Activated B cell treated with CpG ODN at 0.5 μM for 24 hours (primary cell): Measurements from ENCODE around the gene PLBD2. TPM values are rescaled to one million over a fixed set of nuclear protein-coding genes. Genes with fewer than 3 reads are reported as not detected.

ENCODE experiments used
- ATAC-seq: fragments of 200-7000 bp; cut with Tn5 transposase; one replicate; pipeline ENCODE4 v1.10.0; 2021; ENCODE audit warnings: low read depth, mild to moderate bottlenecking, moderate library complexity
- CTCF ChIA-PET: fragments of 350-600 bp; sonication (Branson Sonifier 250); formaldehyde crosslinking; loops from one replicate; lab custom pipeline; 2021; ENCODE audit warnings: antibody characterized with exemption; lab: Charles Lee
- POLR2A ChIA-PET: fragments of 350-600 bp; sonication (Branson Sonifier 250); formaldehyde crosslinking; loops from one replicate; lab custom pipeline; 2021; ENCODE audit warnings: antibody characterized with exemption; lab: Charles Lee
- DNase-seq: peaks from one replicate; pipeline ENCODE4 v3.0.0; 2022
- H3K27ac Mint-ChIP-seq: one replicate; pipeline ENCODE4 v1.8.0; 2020; ENCODE audit warnings: mixed read lengths
- H3K27me3 Mint-ChIP-seq: one replicate; pipeline ENCODE4 v1.8.0; 2021; ENCODE audit warnings: mixed read lengths
- H3K36me3 Mint-ChIP-seq: one replicate; pipeline ENCODE4 v1.8.0; 2021; ENCODE audit warnings: low read depth, mixed read lengths
- H3K4me1 Mint-ChIP-seq: one replicate; pipeline ENCODE4 v1.8.0; 2021; ENCODE audit warnings: mixed read lengths
- H3K4me3 Mint-ChIP-seq: one replicate; pipeline ENCODE4 v1.8.0; 2020; ENCODE audit warnings: mild to moderate bottlenecking, mixed read lengths
- H3K9me3 Mint-ChIP-seq: one replicate; pipeline ENCODE4 v1.8.0; 2020; ENCODE audit warnings: mixed read lengths
- intact Hi-C: fragments of 100-400 bp; cut with micrococcal nuclease; formaldehyde crosslinking; loops from one replicate; pipeline ENCODE4 v1.15.1; 2024
- total RNA-seq: library from RNA; stranded (reverse); gene quantifications from 2 replicates; pipeline ENCODE4 v1.2.3, GENCODE V29; 2022
- TF ChIP-seq, protein P1 (sequence below): fragments of 200-600 bp; IDR thresholded peaks from one replicate; pipeline ENCODE4 v1.8.0; 2022; ENCODE audit warnings: antibody characterized with exemption, mild to moderate bottlenecking

Gene PLBD2
- total RNA-seq, 1 donor from 2014 or later: 13.7 TPM

DNA sequence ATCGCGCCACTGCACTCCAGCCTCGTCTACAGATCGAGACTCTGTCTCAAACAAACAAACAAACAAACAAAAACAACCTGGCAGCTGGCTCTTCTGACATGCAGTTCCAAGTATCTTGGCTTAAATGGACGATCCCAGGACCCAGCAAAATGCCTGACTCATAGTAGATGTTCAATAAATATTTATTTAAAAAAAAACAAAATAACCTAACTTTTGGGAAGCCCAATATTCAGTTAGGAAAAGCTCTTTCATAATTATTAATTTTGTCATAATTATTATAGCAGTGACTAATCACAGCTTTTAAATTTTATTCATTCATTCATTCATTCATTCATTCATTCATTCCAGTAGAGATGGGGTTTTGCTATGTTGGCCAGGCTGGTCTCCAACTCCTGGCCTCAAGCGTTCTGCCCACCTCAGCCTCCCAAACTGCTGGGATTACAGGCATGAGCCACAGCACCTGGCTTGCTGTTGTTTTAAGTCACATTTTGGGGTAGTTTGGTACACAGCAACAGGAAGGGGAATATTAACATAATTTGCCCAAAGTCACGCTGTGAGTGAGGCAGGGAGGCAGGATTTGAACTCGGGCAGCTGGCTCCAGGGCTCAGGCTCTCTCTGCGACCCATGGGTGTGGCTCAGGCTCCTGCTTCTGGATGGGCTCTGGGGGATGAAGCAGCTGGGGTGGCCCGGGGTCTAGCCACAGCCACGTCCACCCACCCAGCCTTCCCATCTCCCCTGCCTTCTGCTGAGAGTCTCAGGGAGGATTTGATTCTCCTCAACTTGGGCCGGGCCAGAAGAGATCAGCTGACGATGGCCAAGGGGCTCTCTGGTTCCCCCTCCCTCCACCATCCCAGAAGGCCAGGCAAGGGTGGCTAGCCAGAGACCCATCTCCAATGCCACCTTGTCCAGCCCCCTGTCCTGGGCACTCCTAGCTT is 42.9 kb downstream of the PLBD2 start:
- intact Hi-C loops: no loop called here
- POLR2A ChIA-PET: interaction anchor here (0.7 kb wide), 1 partner anchor 345 kb away, joined by 3 read pairs; the partner anchor contains the start of gene DTX1

DNA sequence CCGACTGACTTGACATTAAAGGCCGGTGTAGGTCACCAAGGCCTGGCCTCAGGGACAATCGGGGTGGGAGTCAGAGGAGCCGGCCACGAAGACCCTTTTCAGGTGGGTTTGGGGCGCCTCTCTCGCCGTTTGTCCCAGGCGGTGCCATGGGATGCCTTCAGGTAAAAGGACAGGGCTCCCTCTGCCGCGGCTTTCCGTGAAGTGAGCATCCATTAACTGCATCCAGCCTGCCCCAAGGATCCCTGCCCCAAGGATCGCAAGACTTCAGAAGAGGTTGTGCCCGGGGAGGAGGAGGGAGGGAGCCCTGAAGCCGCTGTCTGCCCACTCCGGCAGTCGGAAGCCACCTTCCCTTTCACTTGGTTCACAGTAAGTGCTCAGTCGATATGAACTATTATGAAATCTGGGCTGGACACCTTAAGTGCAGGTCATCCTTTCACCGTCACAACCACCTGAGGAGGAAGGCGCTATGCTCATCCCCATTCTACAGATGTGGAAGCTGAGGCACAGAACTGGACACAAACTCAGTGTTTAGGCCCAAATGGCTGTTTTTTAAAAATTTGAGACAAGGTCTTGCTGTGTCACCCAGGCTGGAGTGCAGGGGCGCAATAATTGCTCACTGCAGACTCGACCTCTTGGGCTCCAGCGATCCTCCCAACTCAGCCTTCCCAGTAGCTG is 44.3 kb downstream of the PLBD2 start:
- DNase-seq: no peak
- CTCF ChIA-PET: no interaction called here

More for the DNA sequence above, 42.9 kb downstream of the PLBD2 start:
- Mint-ChIP-seq H3K36me3 (no peaks in the 10 kb centered on the region), H3K27ac (no peak overlapping the region), H3K27me3 (peaks cover 22% of the 10 kb centered on the region), H3K9me3 (no peaks in the 10 kb centered on the region), H3K4me3 (no peak overlapping the region), H3K4me1 (peaks cover 3% of the 10 kb centered on the region)
- TF ChIP-seq, protein P1, sequence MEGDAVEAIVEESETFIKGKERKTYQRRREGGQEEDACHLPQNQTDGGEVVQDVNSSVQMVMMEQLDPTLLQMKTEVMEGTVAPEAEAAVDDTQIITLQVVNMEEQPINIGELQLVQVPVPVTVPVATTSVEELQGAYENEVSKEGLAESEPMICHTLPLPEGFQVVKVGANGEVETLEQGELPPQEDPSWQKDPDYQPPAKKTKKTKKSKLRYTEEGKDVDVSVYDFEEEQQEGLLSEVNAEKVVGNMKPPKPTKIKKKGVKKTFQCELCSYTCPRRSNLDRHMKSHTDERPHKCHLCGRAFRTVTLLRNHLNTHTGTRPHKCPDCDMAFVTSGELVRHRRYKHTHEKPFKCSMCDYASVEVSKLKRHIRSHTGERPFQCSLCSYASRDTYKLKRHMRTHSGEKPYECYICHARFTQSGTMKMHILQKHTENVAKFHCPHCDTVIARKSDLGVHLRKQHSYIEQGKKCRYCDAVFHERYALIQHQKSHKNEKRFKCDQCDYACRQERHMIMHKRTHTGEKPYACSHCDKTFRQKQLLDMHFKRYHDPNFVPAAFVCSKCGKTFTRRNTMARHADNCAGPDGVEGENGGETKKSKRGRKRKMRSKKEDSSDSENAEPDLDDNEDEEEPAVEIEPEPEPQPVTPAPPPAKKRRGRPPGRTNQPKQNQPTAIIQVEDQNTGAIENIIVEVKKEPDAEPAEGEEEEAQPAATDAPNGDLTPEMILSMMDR: no peak
- no peak for DNase-seq
- CTCF ChIA-PET: no interaction called here
- no peak for ATAC-seq

DNA sequence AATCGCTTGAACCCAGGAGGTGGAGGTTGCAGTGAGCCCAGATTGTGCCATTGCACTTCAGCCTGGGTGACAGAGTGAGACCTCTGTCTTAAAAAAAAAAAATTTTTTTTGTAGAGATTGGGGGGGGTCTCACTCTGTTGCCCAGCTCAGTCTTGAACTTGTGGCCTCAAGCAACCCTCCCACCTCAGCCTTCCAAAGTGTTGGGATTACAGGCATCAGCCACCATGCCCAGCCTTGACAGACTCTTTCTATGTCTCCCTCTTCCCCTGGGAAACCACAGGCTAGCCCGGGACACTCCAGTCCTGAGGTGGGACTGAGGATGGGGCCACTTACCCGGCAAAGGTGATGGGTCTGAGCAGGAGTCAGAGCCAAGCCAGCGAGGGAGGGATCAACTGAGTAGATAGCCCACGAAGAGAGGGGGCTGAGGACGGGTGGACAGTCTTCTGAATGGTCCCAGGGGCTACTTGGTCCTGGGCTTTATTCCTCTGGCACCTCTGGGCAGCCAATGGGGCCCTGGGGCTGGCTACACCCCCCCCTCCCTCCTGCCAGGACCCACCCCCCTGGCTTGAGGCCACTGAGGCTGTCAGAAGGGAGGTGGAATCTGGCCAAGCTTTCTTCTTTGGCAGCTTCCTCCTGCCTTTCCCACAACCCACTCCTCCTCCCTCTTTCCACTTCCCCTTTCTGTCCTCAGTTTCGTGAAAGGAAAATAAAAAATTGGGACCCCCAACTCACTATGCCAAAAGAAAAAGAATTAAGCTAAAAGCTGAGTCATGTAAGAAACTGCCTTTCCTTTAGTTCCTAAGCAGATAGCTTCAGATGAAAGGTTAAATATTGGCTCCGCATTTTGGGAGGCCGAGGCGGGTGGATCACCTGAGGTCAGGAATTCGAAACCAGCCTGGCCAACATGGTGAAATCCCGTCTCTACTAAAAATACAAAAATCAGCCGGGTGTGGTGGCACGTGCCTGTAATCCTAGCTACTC is 45.3 kb downstream of the PLBD2 start, which contains the start of gene SDS:
Gene SDS (minus strand): TSS at position 453 of the 981 bp plus-strand sequence. CDS start 4,179 bp downstream, outside the sequence.
- Mint-ChIP-seq H3K36me3 (no peaks in the 10 kb centered on the region), H3K27me3 (peaks cover 19% of the 10 kb centered on the region), H3K4me1 (peaks cover 3% of the 10 kb centered on the region), H3K9me3 (no peaks in the 10 kb centered on the region), H3K4me3 (no peak within 1 kb of the TSS), H3K27ac (no peak within 1 kb of the TSS)
- POLR2A ChIA-PET: no interaction called here
- CTCF ChIA-PET: no interaction called here
- DNase-seq (no peak), ATAC-seq (no peak)
- TF ChIP-seq, protein P1: no peak
- intact Hi-C loops: no loop called here

More for the DNA sequence above, 44.3 kb downstream of the PLBD2 start:
- TF ChIP-seq, protein P1: no peak
- no peaks in the 10 kb centered on the region for H3K36me3 Mint-ChIP-seq
- no peak overlapping the region for H3K27ac Mint-ChIP-seq
- no peak overlapping the region for H3K4me3 Mint-ChIP-seq
- POLR2A ChIA-PET: no interaction called here
- peaks cover 3% of the 10 kb centered on the region for H3K4me1 Mint-ChIP-seq
- H3K27me3 Mint-ChIP-seq: peaks cover 19% of the 10 kb centered on the region
- intact Hi-C loops: no loop called here
- no peak for ATAC-seq
- no peaks in the 10 kb centered on the region for H3K9me3 Mint-ChIP-seq

GRCh38 chr12:113405694-113406093 is 47.3 kb downstream of the PLBD2 start:
- ChIA-PET CTCF (interaction anchor here (1.3 kb wide), 1 partner anchor 20 kb away, joined by 3 read pairs; no protein-coding TSS in a partner anchor), POLR2A (no interaction called here)
- TF ChIP-seq, protein P1: no peak
- Mint-ChIP-seq H3K27ac (no peak overlapping the region), H3K9me3 (no peaks in the 10 kb centered on the region), H3K36me3 (no peaks in the 10 kb centered on the region), H3K4me3 (no peak overlapping the region), H3K27me3 (peaks cover 21% of the 10 kb centered on the region), H3K4me1 (peaks cover 3% of the 10 kb centered on the region)
- no peak for ATAC-seq
- intact Hi-C loops: no loop called here
- DNase-seq: no peak
